ENCODE measurements around the gene NCAM2. TPM values are rescaled to one million over a fixed set of nuclear protein-coding genes. Genes with fewer than 3 reads are reported as not detected.

The NCAM2 gene
- total and polyA plus RNA-seq, 2 of the 8 experiments (the other 6 are each of a cell fraction or from before 2014, with no cell fraction given) = 0.14 to 1.1 TPM

DNA sequence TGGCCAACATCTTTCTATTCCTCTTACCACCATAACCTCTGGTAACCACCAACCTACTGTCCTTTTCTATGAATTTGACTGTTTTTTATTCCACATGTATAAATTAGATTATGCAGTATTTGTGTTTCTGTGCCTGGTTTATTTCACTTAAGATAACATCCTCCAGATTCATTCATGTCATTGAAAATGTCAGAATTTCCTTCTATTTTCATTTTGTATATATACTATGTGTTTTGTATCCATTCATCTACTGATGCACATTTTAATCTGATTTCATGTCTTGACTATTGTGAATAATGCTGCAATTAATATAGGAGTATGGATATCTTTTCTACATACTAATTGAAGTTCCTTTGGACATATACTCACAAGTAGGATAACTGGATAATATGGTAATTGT is 403.2 kb downstream of the NCAM2 start:
- Histone ChIP-seq H3K14ac (ENCODE audit: insufficient read length) (no peak overlapping the region), H3K36me3 (ENCODE audit: control insufficient read depth in 2 of 4, insufficient read depth in 4 of 4, low read length in 3 of 4) (no peaks in the 10 kb centered on the region), H2AK5ac (ENCODE audit: low read depth, low read length) (no peak overlapping the region), H3K23ac (ENCODE audit: insufficient read length) (no peak overlapping the region), H3K9me3 (ENCODE audit: insufficient read depth in 2 of 2, low read depth in 1 of 2, low read length in 1 of 2) (peaks cover 0 to 9% of the 10 kb centered on the region in 2 experiments; a peak in 2 of 4 replicates), H3K4ac (replicated peaks; ENCODE audit: insufficient read length, low read depth, low read length) (no peak overlapping the region), H2BK120ac (replicated peaks; ENCODE audit: low read depth, low read length) (no peak overlapping the region), H2BK12ac (ENCODE audit: low read depth, low read length) (no peak overlapping the region), H3K56ac (replicated peaks; ENCODE audit: insufficient read length, low read depth, low read length) (no peak overlapping the region), H3K4me2 (ENCODE audit: insufficient read depth in 1 of 2, low read depth in 2 of 2, low read length in 2 of 2) (no peak overlapping the region), H4K91ac (replicated peaks; ENCODE audit: insufficient read length, low read length) (no peak overlapping the region), H3K79me2 (ENCODE audit: control insufficient read depth in 1 of 2, insufficient read depth in 2 of 2, low read length in 2 of 2) (no peaks in the 10 kb centered on the region), H3K79me1 (ENCODE audit: low read depth, low read length) (no peaks in the 10 kb centered on the region), H2BK5ac (ENCODE audit: low read depth, low read length) (no peak overlapping the region), H2AFZ (ENCODE audit: low read length) (no peak overlapping the region), H3K23me2 (ENCODE audit: low read depth, low read length) (no peaks in the 10 kb centered on the region), H3K27ac (ENCODE audit: low read depth, low read length) (no peak overlapping the region), H3K4me3 (ENCODE audit: extremely low read depth in 1 of 4, insufficient read depth in 2 of 4, low read depth in 3 of 4, low read length in 4 of 4) (no peak overlapping the region), H3K4me1 (replicated peaks in 1 of 4; ENCODE audit: control insufficient read depth in 3 of 4, insufficient read depth in 4 of 4, low read length in 3 of 4) (no peaks in the 10 kb centered on the region), H2BK20ac (ENCODE audit: low read length) (no peak overlapping the region), H2BK15ac (ENCODE audit: low read length) (no peak overlapping the region), H4K5ac (ENCODE audit: insufficient read length, low read depth, low read length) (no peak overlapping the region), H4K20me1 (replicated peaks in 1 of 2; ENCODE audit: control insufficient read depth in 1 of 2, insufficient read depth in 2 of 2, low read length in 2 of 2) (no peaks in the 10 kb centered on the region), H3K27me3 (replicated peaks in 1 of 4; ENCODE audit: control insufficient read depth in 3 of 4, extremely low read depth in 1 of 4, insufficient read depth in 3 of 4, low read length in 3 of 4) (no peaks in the 10 kb centered on the region), H3K9ac (replicated peaks in 1 of 4; ENCODE audit: extremely low read depth in 1 of 4, low read depth in 3 of 4, low read length in 3 of 4) (no peak overlapping the region), H3K18ac (ENCODE audit: extremely low read depth, low read length) (no peak overlapping the region), H4K8ac (ENCODE audit: extremely low read depth, insufficient read depth, low read length) (no peak overlapping the region)
- DNase-seq (ENCODE audit: low read depth in 1 of 2, low spot score in 2 of 2) (no peak), FAIRE-seq (no peak)
- TF ChIP-seq YY1 (IDR thresholded peaks at IDR 0.05; ENCODE audit: low read depth, low read length) (no peak), CREB1 (IDR thresholded peaks at IDR 0.05) (no peak), SIX5 (IDR thresholded peaks at IDR 0.05; ENCODE audit: low read depth, low read length) (no peak)
- ChIA-PET CTCF (ENCODE audit: partially characterized antibody) (no interaction called here), POLR2A (ENCODE audit: partially characterized antibody) (no interaction called here)
